HG03442 (cell line): ENCODE measurements around the gene ADGRV1.
"Not testable (repeated sequence)": the region's sequence is repeated elsewhere in the genome, so short reads cannot be mapped to it uniquely, and the experiment has no call there.

Experiments
- ATAC-seq: cut with Tn5 transposase; IDR thresholded peaks from one replicate; pipeline ENCODE4 v1.9.1; 2021; ENCODE audit warnings: mild to moderate bottlenecking, moderate library complexity; ENCODE audit not compliant: unreplicated experiment

Gene ADGRV1

DNA sequence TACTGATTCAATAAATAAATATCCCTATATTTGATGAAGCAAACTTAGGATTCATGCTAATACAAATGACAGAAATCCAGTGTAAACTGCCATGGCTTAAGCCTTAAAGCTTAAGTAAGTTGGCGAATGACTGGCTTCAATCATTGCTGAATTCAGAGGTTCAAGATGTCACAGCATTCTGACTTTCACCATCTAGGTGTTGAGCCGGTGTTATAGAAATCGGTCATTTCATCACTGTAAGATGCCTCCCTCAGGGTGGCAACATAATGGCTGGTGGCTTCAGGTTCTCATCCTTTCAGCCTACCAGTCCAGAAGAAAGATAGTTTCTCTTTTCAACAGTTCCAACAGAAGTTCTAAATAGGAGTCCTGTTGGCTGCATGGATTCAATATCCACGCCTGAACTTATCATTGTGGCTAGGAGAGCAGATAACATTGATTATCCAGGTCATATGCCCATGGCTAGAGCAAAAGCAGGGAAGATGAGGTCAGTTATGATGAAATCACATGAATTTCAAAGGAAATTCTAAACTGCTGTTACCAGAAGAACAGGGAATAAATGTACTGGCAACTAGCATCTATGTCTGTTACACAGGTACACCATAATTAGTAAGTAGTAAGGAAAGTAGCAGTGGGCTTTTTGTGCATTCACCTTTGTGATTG lies 460.2 kb downstream of the ADGRV1 start:
- no peak for ATAC-seq

DNA sequence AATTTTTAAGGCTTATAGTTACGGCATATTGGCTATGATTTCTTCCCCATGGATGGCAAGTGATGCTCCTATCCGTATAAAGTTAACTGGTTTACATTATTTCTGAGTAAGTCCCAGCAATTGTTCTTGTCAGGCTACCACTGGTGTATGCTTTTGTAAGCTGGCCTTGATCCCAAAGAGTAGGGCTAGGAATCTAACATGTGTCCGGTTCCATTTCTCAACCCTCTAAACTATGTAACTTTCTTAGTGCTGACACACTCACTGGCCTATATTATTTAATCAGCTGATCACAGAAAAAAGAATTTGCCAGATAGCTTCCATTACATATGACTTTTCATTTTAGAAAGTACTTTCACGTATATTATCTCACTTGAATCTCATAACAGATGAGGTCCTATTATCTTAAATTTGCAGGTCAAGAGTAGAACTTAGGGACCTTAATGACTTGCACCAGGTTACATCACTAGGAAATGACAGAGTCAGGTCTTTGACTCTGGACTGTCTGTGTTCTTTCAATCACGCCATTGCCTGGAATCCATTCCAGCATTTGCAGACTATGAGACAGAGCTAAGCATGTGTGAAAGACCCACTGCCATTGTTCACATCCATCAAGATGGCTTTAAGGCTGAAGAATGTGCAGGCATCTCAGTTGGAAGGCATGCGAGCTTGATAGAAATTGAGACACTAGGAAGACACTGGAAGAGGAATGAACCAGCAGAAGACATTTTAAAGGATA lies 461.6 kb downstream of the ADGRV1 start:
- no peak for ATAC-seq

DNA sequence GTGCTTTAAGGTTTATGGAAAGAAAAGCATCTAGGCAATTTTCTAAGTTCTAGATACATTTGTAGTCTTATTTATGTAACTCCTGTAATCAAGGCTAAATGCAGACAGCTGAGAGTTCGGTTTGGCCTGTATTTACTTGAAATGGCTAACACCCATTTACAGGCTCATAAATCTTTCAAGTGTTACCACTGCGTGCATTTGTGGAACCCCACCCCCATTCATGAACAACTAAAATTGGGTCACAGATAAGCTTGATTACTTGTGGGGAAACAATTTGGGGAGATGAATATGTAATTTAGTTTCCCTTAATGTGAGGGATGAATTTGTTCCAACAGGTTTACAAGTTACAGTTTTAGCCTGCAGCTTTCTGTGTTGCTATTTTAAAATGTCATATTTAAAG lies 463.9 kb downstream of the ADGRV1 start:
- ATAC-seq: no peak

DNA sequence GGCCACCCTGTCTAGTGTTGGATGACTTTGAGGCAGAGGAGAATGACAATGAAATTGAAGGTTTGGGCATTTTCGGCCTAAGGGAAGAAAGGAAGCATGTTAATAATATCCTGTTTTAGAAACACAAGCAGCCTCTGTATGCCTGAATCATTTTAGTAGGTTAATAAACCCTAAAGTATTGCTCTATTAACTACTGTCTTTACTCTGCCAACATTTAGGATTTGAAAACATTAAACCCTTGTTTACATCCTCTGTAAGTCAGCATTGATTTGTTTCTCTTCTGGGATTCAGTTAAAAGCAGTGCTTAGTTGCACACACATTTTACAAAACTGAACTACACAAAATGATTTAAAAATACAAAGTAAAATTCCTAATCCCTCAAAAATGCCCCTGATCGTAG lies 465.6 kb downstream of the ADGRV1 start:
- no peak for ATAC-seq

DNA sequence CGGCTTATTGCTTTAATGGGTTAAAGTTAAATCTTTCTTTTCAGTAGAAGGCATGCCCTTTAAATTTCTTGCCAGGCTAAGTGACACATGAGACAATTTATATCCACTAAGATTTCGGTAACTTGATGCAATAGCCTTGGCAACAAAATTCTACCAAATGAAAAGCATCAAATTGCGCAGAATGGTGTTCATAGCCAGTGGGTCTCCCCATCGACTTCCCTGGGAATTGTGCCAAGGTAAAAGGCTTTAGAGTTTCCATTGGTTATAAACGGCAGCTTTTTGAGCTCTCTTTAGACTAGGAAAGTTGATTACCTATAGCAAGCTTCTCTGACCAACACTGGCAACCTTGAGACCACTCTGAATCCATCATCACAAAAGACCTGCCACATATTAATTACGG lies 466.1 kb downstream of the ADGRV1 start:
- no peak for ATAC-seq

DNA sequence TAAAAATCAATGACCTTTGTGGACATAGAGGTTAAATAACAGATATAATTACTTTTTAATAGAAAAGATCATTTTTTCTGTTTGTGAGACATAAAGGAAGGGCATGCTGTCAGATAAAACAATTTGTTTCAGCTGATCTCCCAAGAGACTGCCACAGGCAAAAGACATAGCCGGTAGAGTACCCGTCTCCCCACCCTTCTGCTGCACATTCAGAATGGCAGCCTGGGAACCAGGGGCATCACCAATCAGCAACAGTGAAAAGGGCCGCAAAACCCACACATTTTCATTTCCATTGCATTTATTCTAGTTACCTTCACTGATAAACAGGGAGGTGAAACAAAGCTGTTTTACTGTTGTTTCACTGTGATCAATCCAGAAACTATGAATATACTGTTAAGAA lies 466.9 kb downstream of the ADGRV1 start:
- no peak for ATAC-seq

DNA sequence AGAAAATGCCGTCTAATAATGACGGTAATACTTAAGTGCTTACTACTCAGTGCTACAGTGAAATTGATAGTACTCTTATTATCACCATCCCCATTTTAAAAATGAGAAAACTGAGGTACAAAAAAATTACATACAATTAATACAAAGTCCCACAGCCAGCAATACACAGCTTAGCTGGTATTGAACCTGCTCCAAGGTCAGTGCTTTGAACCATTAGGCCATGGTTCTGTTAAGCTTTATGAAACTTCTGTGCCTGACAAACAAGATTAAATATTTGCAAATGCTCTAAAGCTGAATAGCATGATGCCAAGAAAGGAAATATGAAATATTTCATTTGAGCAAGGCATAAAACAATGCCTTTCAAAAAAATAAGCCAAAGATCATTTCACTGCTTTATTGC lies 467.4 kb downstream of the ADGRV1 start:
- no peak for ATAC-seq

DNA sequence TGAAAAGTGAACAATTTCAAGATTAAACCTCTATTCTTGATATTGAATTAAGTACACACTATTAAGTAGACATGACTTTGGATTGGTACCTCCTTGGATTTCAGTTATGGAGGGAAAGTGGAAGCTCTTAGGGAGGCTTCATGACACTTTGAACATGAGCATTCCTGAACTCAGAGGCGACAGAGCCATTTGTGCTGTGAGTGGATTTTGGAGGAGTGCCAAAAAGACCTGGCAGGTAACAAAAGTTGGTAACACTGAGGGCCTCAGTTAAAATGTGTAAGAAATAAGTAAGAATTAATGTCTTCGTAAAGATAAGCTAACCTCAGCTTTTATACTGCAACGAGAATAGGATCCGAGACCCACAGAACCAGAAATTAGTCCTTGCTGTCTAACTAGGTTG lies 467.9 kb downstream of the ADGRV1 start:
- ATAC-seq: no peak

DNA sequence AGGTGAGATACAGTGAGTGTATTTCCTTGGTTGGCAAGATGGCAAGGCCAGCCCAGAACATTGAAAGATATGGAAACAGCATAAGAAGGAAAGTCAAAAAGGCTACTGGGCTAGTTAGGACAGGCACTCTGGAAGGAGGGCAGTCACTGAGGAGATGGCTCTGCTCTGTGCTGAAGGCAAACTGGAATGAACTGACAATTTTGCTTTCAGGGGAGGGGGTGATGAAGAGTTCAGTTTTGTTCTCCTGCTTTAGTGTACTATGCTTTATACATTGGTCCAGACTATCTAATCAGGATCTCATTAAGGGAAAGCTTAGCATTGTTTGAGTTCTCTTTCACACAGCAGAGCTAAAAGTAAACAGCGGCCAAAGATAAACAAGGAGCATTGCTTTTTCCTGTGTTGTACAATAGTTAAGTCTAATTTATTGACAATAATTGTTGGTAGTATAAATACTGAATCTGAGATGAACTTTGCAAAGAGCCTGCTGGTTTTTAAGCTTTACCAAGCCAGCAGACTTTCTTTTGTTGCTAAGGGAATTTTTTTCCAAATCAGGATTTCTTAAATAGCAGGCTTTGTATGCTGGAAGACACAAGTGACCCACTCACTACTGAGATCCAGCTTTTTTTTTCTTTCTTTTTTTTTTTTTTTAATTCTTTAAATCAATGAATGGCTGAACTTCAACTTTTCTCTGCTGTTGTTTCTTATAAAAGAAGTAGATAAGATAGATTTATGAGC lies 469.0 kb downstream of the ADGRV1 start:
- no peak for ATAC-seq

DNA sequence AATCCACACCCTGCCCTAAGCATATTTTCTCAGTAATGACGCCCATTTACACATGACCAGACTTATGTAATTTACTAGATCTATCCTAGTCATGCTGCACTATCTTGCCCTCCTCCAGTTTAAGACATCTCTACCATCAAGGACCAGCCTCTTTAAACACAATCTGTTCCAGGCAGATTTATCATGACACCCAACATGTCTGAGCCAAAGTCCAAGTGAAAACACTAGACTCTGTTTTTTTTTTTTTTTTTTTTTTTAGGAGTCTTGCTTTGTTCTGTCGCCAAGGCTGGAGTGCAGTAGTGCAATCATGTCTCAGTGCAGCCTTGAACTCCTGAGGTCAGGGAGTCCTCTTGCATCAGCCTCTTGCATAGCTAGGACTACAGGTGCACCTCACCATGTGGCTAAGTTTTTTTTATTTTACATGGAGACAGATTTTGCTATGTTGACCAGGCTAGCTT lies 469.9 kb downstream of the ADGRV1 start:
- ATAC-seq: no peak

DNA sequence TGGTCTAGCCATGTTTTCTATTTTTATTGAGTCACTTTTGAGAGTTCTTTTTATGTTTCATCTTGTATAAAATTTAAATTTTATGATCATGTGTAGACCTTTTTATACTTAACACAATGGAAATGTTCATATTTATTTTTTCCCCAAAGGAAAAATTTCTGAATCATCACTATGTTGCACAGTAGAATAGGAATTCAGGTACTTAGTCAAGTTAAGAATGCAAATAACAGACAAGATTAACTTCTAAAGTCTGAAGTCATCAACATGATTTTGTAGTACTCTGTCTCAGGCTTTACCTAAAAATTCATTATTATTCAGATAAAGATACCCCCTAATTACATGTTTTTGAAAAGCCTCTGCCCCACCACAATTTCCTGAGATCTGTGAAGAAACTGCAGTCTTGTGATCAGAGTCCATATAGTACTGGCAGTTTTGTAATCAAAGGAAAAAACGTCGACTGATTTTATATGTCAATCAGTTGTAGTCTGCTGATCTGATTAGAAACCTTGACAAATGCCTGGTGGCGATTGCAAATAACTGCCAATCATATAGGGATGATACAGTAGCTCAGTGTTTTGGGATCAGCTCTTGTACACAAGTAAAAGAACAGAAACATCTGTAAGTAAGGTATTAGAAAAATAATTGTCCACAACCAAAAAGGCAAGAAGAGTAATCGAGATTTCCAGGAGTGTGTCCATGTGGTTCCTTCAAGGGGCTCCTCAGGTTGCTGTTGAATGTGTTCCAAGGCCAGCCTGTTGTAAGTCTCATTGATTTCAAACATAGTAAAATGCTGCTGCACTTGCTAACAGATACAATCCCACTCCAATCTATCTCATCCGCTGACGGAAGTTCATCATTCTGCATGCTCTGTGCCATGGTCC lies 472.2 kb downstream of the ADGRV1 start:
- no peak for ATAC-seq

DNA sequence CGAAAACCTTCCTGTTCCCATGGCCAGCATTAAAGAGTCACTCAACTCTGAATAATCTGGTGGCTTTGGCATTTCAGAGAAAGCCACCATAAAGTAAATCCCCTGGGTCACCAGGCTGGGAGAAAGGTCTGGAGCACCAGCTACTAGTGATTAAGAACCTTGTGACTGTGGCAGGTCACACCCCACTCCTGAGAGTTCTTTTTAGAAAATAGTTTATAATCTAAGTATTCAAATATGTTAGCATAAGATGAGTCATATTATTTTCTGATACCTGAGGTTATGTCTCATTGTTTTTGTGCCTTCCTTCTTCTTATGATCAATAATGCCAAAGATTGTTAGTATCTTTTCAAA lies 472.8 kb downstream of the ADGRV1 start:
- ATAC-seq: no peak

DNA sequence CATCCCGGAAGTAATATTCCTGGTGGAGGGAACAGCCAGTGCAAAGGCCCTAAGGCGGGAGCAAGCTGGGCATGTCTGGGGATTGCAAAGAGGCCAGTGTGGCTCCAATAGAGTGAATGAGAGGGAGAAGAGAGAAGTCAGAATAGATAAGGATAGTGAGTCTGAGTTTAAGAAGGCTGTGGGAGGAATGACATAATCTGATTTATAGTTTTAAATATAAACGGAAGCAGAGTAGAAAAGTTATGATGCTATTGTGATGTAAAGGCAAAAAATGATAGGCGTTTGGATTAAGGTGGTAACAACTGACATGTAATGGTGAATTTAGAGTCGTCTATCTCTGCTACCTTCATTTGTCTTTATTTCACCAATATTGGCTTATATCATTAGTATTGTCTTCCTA lies 473.5 kb downstream of the ADGRV1 start:
- no peak for ATAC-seq

DNA sequence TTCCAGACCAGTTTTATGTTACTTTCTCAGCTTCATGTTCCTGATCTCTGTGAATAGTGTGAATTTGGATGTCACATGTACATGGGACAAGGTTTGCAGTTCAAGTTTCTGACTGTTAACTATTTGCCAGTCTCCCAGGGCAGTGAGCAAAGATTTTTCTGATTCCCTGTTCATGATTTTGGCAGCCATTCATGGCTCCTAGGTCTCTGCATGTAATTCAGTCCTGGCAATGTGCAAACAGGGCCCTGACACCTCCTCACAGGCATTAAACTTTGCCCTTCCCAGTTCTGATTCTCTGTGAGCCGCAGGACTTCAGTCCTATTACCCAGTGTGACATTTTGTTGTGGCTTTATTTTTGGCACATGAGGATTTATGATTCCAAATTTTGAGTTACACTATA lies 474.8 kb downstream of the ADGRV1 start:
- no peak for ATAC-seq

DNA sequence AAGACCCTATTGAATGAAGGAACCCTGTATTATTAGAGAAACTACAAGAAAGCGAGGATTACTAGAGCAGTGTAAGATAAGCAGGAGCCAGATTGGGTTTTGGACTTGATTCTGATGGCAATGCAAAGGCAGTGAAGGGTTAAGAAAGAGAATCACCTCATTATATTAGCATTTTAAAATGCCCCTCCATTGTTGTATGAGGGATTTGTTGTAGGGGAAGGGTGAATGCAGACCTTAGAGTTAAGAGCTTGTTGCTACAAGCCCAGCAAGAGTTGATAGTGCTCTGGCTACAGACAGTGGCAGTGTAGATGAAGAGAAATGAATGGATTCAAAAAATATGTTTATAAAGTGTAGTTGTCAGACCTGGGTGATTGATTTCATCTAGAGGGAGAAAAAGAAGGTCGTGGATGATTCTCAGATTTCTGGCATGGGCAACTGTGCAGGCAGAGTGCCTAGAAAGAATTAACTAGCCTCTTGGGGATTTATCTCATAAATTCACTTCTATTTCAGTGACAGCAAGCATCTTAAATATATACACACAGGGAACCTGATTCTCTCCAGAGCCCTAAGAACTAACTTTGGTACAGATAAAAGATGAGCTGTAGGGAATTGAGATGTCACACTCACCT lies 479.7 kb downstream of the ADGRV1 start:
- ATAC-seq: no peak

DNA sequence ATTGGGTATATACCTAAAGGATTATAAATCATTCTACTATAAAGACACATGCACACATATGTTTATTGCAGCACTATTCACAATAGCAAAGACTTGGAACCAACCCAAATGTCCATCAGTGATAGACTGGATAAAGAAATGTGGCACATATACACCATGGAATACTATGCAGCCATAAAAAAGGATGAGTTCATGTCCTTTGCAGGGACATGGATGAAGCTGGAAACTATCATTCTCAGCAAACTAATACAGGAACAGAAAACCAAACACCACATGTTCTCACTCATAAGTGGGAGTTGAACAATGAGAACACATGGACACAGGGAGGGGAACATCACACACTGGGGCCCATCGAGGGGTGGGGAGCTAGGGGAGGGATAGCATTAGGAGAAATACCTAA lies 482.5 kb downstream of the ADGRV1 start:
- ATAC-seq: not testable (repeated sequence)

DNA sequence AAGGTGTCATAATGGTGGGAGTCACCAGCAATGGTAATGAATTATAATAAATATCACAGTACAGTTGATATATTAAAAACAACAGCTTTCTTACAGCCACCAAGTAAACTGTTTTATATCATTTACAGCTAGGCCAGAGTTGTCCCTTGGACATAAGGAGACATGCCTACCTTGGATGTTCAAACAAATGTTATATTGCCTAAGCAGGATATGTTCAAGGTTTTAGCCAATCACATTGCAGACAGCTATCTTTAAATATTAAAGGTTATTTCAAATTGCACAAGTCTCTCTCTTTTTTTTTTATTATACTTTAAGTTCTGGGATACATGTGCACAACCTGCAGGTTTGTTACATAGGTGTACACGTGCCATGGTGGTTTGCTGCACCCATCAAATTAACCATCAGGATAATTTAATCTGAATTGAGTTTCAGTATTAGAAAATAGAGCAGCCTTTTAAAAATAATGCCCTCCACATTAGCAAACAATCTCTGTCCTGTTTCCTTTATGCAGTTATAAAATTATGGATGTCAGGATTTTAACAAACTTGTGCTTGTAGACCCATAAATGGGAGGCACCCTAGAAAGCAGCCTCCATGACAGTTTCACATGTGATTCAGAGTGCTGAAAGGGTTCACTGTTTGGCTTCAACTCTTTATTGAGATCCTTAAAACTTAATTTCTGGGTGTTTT lies 483.8 kb downstream of the ADGRV1 start:
- no peak for ATAC-seq

DNA sequence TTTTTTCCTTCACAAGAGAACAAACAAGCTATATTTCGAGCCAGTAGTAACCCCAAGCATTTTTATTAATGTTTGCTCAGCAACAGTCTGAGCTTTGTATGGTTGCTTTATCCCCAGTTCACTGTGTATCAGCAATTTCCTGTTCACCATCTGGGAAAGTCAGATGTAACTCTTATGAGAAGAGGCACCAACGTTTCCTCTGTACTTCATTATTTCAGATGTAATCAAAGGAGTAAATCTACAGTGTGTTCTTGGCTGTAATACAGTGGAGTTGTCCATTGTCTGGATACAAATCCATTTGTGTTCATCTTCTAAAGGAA lies 484.3 kb downstream of the ADGRV1 start:
- no peak for ATAC-seq

DNA sequence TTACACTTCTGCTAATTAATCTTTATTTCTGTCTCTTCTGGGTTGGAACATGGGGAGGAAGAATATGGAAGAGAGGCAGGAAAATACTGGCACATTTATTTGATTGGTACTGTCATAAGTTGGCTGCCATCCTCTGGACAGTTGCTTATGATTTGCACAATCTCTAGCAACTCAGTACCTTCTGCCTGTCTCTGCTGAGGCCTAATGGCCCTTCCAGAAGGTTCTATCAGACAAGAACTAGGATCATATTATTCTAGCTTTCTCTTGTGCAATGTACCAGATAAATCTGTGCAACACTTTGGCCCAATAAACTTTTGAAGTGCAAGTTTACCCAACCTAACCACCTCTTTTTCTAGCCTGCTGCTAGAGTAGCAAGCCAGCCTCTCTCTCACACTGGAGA lies 489.5 kb downstream of the ADGRV1 start:
- no peak for ATAC-seq

DNA sequence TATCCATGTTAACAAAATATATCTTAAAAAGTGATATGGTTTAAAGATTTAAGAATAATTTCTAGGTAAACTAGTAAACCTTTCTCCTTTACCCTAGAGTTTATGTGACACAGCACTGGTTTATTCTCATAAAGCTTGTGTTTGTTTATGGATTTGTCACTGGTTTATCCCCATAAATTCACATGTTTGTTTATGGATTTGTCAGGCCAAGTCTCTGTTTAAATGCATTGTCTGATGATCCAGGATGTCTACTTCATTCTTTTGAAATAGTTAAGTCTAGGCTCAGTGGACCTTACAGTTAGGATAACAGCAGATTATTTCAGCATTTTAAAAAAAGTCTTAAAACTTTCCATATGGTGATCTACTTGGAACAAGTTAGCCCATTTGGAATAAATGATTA lies 490.5 kb downstream of the ADGRV1 start:
- no peak for ATAC-seq
